Stimulated activated CD8-positive, alpha-beta memory T cell treated with anti-CD3 and anti-CD28 coated beads, Interleukin-7, amount 100 ng/mL, for 4 hours (primary cell): ENCODE measurements around the gene PIK3CB.
"Not testable (repeated sequence)": the region's sequence is repeated elsewhere in the genome, so short reads cannot be mapped to it uniquely, and the experiment has no call there.

Experiments
- DNase-seq, 2 donors: peaks; one replicate each; pipeline ENCODE4 v3.0.0-alpha.2; 2020; ENCODE audit warnings: low read depth in 2 of 2

Gene PIK3CB

GRCh38 chr3:138761002-138761401 is 73.7 kb downstream of the PIK3CB start:
- no peak for DNase-seq

- DNase-seq: no peak
These were observed 86.5 kb downstream of the PIK3CB start for GRCh38 chr3:138748190-138748589.

GRCh38 chr3:138747225-138747624 is 87.5 kb downstream of the PIK3CB start:
- no peak for DNase-seq

GRCh38 chr3:138740072-138740471 is 94.7 kb downstream of the PIK3CB start:
- DNase-seq: no peak

- DNase-seq: no peak
These were observed 102.3 kb downstream of the PIK3CB start for GRCh38 chr3:138732456-138732855.

- DNase-seq: no peak
These were observed 107.6 kb downstream of the PIK3CB start for GRCh38 chr3:138726946-138727730.

GRCh38 chr3:138726042-138726441 is 108.7 kb downstream of the PIK3CB start:
- not testable (repeated sequence) for DNase-seq

GRCh38 chr3:138725116-138725515 is 109.6 kb downstream of the PIK3CB start:
- no peak for DNase-seq

- DNase-seq: no peak
These were observed 110.3 kb downstream of the PIK3CB start for GRCh38 chr3:138724443-138724842.

- no peak for DNase-seq
These were observed 115.9 kb downstream of the PIK3CB start for GRCh38 chr3:138718849-138719248.

GRCh38 chr3:138717348-138717747 is 117.4 kb downstream of the PIK3CB start:
- no peak for DNase-seq

GRCh38 chr3:138712086-138712485 is 122.6 kb downstream of the PIK3CB start:
- no peak for DNase-seq

GRCh38 chr3:138705675-138706074 is 129.1 kb downstream of the PIK3CB start:
- no peak for DNase-seq

GRCh38 chr3:138696666-138697370 is 137.9 kb downstream of the PIK3CB start:
- DNase-seq: no peak

GRCh38 chr3:138694287-138695007 is 140.3 kb downstream of the PIK3CB start:
- DNase-seq: no peak

- DNase-seq: no peak
These were observed 142.6 kb downstream of the PIK3CB start for GRCh38 chr3:138692152-138692551.

GRCh38 chr3:138691351-138691750 is 143.4 kb downstream of the PIK3CB start:
- no peak for DNase-seq

- DNase-seq: no peak
These were observed 144.7 kb downstream of the PIK3CB start for GRCh38 chr3:138690036-138690435.

- no peak for DNase-seq
These were observed 145.8 kb downstream of the PIK3CB start for GRCh38 chr3:138688871-138689299.

GRCh38 chr3:138687236-138687635 is 147.5 kb downstream of the PIK3CB start:
- DNase-seq: no peak

- DNase-seq: no peak
These were observed 147.9 kb downstream of the PIK3CB start for GRCh38 chr3:138686771-138687221.

GRCh38 chr3:138684396-138684795 is 150.3 kb downstream of the PIK3CB start:
- DNase-seq: no peak
